ENCODE results near the gene WDR64. TPM values are rescaled to one million over a fixed set of nuclear protein-coding genes. Genes with fewer than 3 reads are reported as not detected.

Gene WDR64
- total and polyA plus RNA-seq, 2 donors (not counting 3 experiments of a cell fraction or from before 2014, with no cell fraction given), result not detected

DNA sequence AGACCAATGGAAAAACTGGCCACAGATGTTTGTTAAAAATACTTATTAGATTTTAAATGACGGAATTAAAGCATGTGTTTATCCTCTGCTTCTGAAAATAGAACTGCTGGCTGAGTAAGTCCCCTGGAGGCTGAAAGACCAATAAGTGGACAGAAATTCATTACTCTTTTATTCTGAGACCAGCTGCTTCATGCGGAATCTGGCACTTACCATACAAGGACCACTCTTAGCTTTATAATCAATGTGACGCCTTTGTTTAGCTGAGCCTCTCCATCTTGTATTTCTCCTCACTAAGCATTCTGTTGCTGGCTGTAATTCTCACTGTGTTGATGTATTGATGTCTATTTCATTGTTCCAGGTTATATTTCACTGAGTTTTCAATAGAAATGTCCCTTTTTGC, 189.6 kb downstream of the WDR64 start:
- Histone ChIP-seq H3K79me2 (ENCODE audit: control insufficient read depth, insufficient read depth, low read length) (no peaks in the 10 kb centered on the region), H2AFZ (ENCODE audit: low read depth, low read length) (no peak overlapping the region), H3K9ac (replicated peaks; ENCODE audit: extremely low read depth, insufficient read depth, low read length) (no peak overlapping the region), H3K27ac (ENCODE audit: insufficient read depth, low read depth, low read length) (no peak overlapping the region), H3K4me2 (ENCODE audit: insufficient read depth, low read length) (no peak overlapping the region), H4K20me1 (replicated peaks; ENCODE audit: control insufficient read depth, extremely low read depth, insufficient read depth, low read length) (no peaks in the 10 kb centered on the region), H3K36me3 (ENCODE audit: control insufficient read depth in 2 of 2, extremely low read depth in 1 of 2, insufficient read depth in 2 of 2, low read length in 2 of 2) (no peaks in the 10 kb centered on the region), H3K4me3 (replicated peaks in 1 of 3; ENCODE audit: insufficient read depth in 1 of 3, low read depth in 1 of 3, low read length in 3 of 3) (no peak overlapping the region), H3K4me1 (ENCODE audit: control insufficient read depth, extremely low read depth, insufficient read depth, low read length) (peaks cover 13% of the 10 kb centered on the region), H3K9me1 (replicated peaks; ENCODE audit: control insufficient read depth, extremely low read depth, insufficient read depth, low read length) (no peaks in the 10 kb centered on the region), H3K27me3 (ENCODE audit: control insufficient read depth in 2 of 2, insufficient read depth in 2 of 2, low read length in 2 of 2) (peaks cover 6 to 14% of the 10 kb centered on the region in 2 experiments), H3K9me3 (replicated peaks; ENCODE audit: control insufficient read depth, insufficient read depth, low read length) (no peaks in the 10 kb centered on the region)
- TF ChIP-seq, protein P1, sequence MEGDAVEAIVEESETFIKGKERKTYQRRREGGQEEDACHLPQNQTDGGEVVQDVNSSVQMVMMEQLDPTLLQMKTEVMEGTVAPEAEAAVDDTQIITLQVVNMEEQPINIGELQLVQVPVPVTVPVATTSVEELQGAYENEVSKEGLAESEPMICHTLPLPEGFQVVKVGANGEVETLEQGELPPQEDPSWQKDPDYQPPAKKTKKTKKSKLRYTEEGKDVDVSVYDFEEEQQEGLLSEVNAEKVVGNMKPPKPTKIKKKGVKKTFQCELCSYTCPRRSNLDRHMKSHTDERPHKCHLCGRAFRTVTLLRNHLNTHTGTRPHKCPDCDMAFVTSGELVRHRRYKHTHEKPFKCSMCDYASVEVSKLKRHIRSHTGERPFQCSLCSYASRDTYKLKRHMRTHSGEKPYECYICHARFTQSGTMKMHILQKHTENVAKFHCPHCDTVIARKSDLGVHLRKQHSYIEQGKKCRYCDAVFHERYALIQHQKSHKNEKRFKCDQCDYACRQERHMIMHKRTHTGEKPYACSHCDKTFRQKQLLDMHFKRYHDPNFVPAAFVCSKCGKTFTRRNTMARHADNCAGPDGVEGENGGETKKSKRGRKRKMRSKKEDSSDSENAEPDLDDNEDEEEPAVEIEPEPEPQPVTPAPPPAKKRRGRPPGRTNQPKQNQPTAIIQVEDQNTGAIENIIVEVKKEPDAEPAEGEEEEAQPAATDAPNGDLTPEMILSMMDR (IDR thresholded peaks at IDR 0.05; ENCODE audit: extremely low read depth in 1 of 2, insufficient read depth in 1 of 2, low read depth in 1 of 2, low read length in 2 of 2), result no peak
- TF ChIP-seq, protein P2, sequence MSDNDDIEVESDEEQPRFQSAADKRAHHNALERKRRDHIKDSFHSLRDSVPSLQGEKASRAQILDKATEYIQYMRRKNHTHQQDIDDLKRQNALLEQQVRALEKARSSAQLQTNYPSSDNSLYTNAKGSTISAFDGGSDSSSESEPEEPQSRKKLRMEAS (IDR thresholded peaks at IDR 0.05; ENCODE audit: insufficient read depth, insufficient read length), result no peak
- TF ChIP-seq JUN (IDR thresholded peaks at IDR 0.05; ENCODE audit: borderline replicate concordance, insufficient read depth, insufficient read length, low read depth) (no peak), EZH2 (IDR thresholded peaks at IDR 0.05; ENCODE audit: borderline replicate concordance, low read depth, low read length, severe bottlenecking) (no peak), GATA2 (IDR thresholded peaks at IDR 0.05; ENCODE audit: insufficient read depth, insufficient read length, low read depth, low read length) (no peak), POLR2A (IDR thresholded peaks at IDR 0.05; ENCODE audit: low read depth, low read length) (no peak)
- ChIA-PET POLR2A (no interaction called here), CTCF (interaction anchor here (0.8 to 2.4 kb wide), 2 partner anchors 231 to 356 kb away, joined by 3 to 8 read pairs; no protein-coding TSS in a partner anchor)
- no TSS peak for BruUV-seq (replicated peaks)
- FAIRE-seq, result no peak
- intact Hi-C loops (cut with micrococcal nuclease) (no loop called here), dilution Hi-C loops (cut with MboI; ENCODE audit: extremely low pct_ligation_motif_present, low sequenced_read_pairs) (no loop called here)
- DNase-seq (ENCODE audit: low read depth, low spot score), result no peak

Measured in endothelial cell of umbilical vein (primary cell).